ENCODE measurements around the gene TNC. TPM values are rescaled to one million over a fixed set of nuclear protein-coding genes. Genes with fewer than 3 reads are reported as not detected.

Gene TNC
- total and polyA plus RNA-seq, 4 donors = 8.5 to 1,047 (median 103) TPM

- intact Hi-C loops (cut with DNase I) = no loop called here
- Histone ChIP-seq H3K36me3 (ENCODE audit: control insufficient read depth in 1 of 2, insufficient read depth in 2 of 2, low read length in 1 of 2) (peaks cover 0 to 6% of the 10 kb centered on the region in 2 donors), H3K9me3 (ENCODE audit: control insufficient read depth, low read length) (no peaks in the 10 kb centered on the region), H3K4me3 (ENCODE audit: low read length in 2 of 2) (no peak overlapping the region), H3K27me3 (ENCODE audit: control insufficient read depth in 1 of 2, insufficient read depth in 2 of 2, low read length in 1 of 2) (no peaks in the 10 kb centered on the region), H3K4me1 (ENCODE audit: control insufficient read depth in 1 of 2, insufficient read depth in 2 of 2, low read length in 2 of 2) (no peaks in the 10 kb centered on the region), H3K27ac (ENCODE audit: low read depth in 1 of 2, low read length in 2 of 2) (no peak overlapping the region)
- no peak for ATAC-seq (ENCODE audit: low FRiP score)
- no peak for DNase-seq
- WGBS, 2 donors = 86 to 91% methylated on average over 22 of the region's 22 CpGs
Observed at GRCh38 chr9:115085773-115086377, 32.1 kb downstream of the TNC start.

GRCh38 chr9:115084709-115085108 lies 33.2 kb downstream of the TNC start:
- H3K27me3 ChIP-seq (ENCODE audit: control insufficient read depth in 1 of 2, insufficient read depth in 2 of 2, low read length in 1 of 2) = no peaks in the 10 kb centered on the region
- H3K27ac ChIP-seq (ENCODE audit: low read depth in 1 of 2, low read length in 2 of 2) = no peak overlapping the region
- peaks cover 0 to 6% of the 10 kb centered on the region in 2 donors for H3K36me3 ChIP-seq (ENCODE audit: control insufficient read depth in 1 of 2, insufficient read depth in 2 of 2, low read length in 1 of 2)

GRCh38 chr9:115084157-115084556 lies 33.8 kb downstream of the TNC start:
- peaks cover 0 to 6% of the 10 kb centered on the region in 2 donors for H3K36me3 ChIP-seq (ENCODE audit: control insufficient read depth in 1 of 2, insufficient read depth in 2 of 2, low read length in 1 of 2)

More at GRCh38 chr9:115084709-115085108, 33.2 kb downstream of the TNC start:
- intact Hi-C loops (cut with DNase I) = no loop called here
- no peak for DNase-seq
- Histone ChIP-seq H3K9me3 (ENCODE audit: control insufficient read depth, low read length) (no peaks in the 10 kb centered on the region), H3K4me3 (ENCODE audit: low read length in 2 of 2) (no peak overlapping the region), H3K4me1 (ENCODE audit: control insufficient read depth in 1 of 2, insufficient read depth in 2 of 2, low read length in 2 of 2) (no peaks in the 10 kb centered on the region)
- 88 to 93% methylated on average over 3 of the region's 3 CpGs for WGBS, 2 donors
- ATAC-seq (ENCODE audit: low FRiP score) = no peak

GRCh38 chr9:115080242-115080641 lies 37.7 kb downstream of the TNC start:
- H3K36me3 ChIP-seq (ENCODE audit: control insufficient read depth in 1 of 2, insufficient read depth in 2 of 2, low read length in 1 of 2) = peaks cover 0 to 9% of the 10 kb centered on the region in 2 donors
- ATAC-seq (ENCODE audit: low FRiP score) = no peak

More at GRCh38 chr9:115084157-115084556, 33.8 kb downstream of the TNC start:
- DNase-seq (no peak), ATAC-seq (ENCODE audit: low FRiP score) (no peak)
- intact Hi-C loops (cut with DNase I) = no loop called here
- H3K4me1 ChIP-seq (ENCODE audit: control insufficient read depth in 1 of 2, insufficient read depth in 2 of 2, low read length in 2 of 2) = no peaks in the 10 kb centered on the region
- no peaks in the 10 kb centered on the region for H3K27me3 ChIP-seq (ENCODE audit: control insufficient read depth in 1 of 2, insufficient read depth in 2 of 2, low read length in 1 of 2)
- H3K27ac ChIP-seq (ENCODE audit: low read depth in 1 of 2, low read length in 2 of 2) = no peak overlapping the region
- WGBS, 2 donors = 87 to 93% methylated on average over 12 of the region's 12 CpGs
- no peak overlapping the region for H3K4me3 ChIP-seq (ENCODE audit: low read length in 2 of 2)
- no peaks in the 10 kb centered on the region for H3K9me3 ChIP-seq (ENCODE audit: control insufficient read depth, low read length)

GRCh38 chr9:115079156-115079555 lies 38.8 kb downstream of the TNC start:
- no peak for DNase-seq
- no peaks in the 10 kb centered on the region for H3K4me1 ChIP-seq (ENCODE audit: control insufficient read depth in 1 of 2, insufficient read depth in 2 of 2, low read length in 2 of 2)
- WGBS, 2 donors = 92% methylated on average over 3 of the region's 3 CpGs
- no peak overlapping the region for H3K27ac ChIP-seq (ENCODE audit: low read depth in 1 of 2, low read length in 2 of 2)
- intact Hi-C loops (cut with DNase I) = no loop called here
- no peaks in the 10 kb centered on the region for H3K9me3 ChIP-seq (ENCODE audit: control insufficient read depth, low read length)
- H3K27me3 ChIP-seq (ENCODE audit: control insufficient read depth in 1 of 2, insufficient read depth in 2 of 2, low read length in 1 of 2) = no peaks in the 10 kb centered on the region
- peaks cover 2 to 14% of the 10 kb centered on the region in 2 donors for H3K36me3 ChIP-seq (ENCODE audit: control insufficient read depth in 1 of 2, insufficient read depth in 2 of 2, low read length in 1 of 2)
- no peak overlapping the region for H3K4me3 ChIP-seq (ENCODE audit: low read length in 2 of 2)
- no peak for ATAC-seq (ENCODE audit: low FRiP score)

More at GRCh38 chr9:115080242-115080641, 37.7 kb downstream of the TNC start:
- Histone ChIP-seq H3K4me1 (ENCODE audit: control insufficient read depth in 1 of 2, insufficient read depth in 2 of 2, low read length in 2 of 2) (no peaks in the 10 kb centered on the region), H3K27ac (ENCODE audit: low read depth in 1 of 2, low read length in 2 of 2) (no peak overlapping the region), H3K27me3 (ENCODE audit: control insufficient read depth in 1 of 2, insufficient read depth in 2 of 2, low read length in 1 of 2) (no peaks in the 10 kb centered on the region), H3K4me3 (ENCODE audit: low read length in 2 of 2) (no peak overlapping the region), H3K9me3 (ENCODE audit: control insufficient read depth, low read length) (no peaks in the 10 kb centered on the region)
- no peak for DNase-seq
- intact Hi-C loops (cut with DNase I) = no loop called here
- WGBS, 2 donors = 89 to 91% methylated on average over 3 of the region's 3 CpGs

- H3K4me1 ChIP-seq (ENCODE audit: control insufficient read depth in 1 of 2, insufficient read depth in 2 of 2, low read length in 2 of 2) = peaks cover 0 to 3% of the 10 kb centered on the region in 2 donors
- ATAC-seq (ENCODE audit: low FRiP score) (no peak), DNase-seq (no peak)
- H3K9me3 ChIP-seq (ENCODE audit: control insufficient read depth, low read length) = no peaks in the 10 kb centered on the region
- no peaks in the 10 kb centered on the region for H3K27me3 ChIP-seq (ENCODE audit: control insufficient read depth in 1 of 2, insufficient read depth in 2 of 2, low read length in 1 of 2)
- H3K4me3 ChIP-seq (ENCODE audit: low read length in 2 of 2) = no peak overlapping the region
- 92 to 97% methylated on average over 6 of the region's 6 CpGs for WGBS, 2 donors
- no peak overlapping the region for H3K27ac ChIP-seq (ENCODE audit: low read depth in 1 of 2, low read length in 2 of 2)
- peaks cover 6 to 20% of the 10 kb centered on the region in 2 donors for H3K36me3 ChIP-seq (ENCODE audit: control insufficient read depth in 1 of 2, insufficient read depth in 2 of 2, low read length in 1 of 2)
- intact Hi-C loops (cut with DNase I) = loop anchor here in 1 of 2 donors (5.0 kb wide), 1 partner anchor 34 kb away; no protein-coding TSS in a partner anchor
Observed at GRCh38 chr9:115073456-115073855, 44.5 kb downstream of the TNC start.

GRCh38 chr9:115071176-115071575 lies 46.8 kb downstream of the TNC start:
- Histone ChIP-seq H3K27ac (ENCODE audit: low read depth in 1 of 2, low read length in 2 of 2) (no peak overlapping the region), H3K9me3 (ENCODE audit: control insufficient read depth, low read length) (no peaks in the 10 kb centered on the region)
- intact Hi-C loops (cut with DNase I) = loop anchor here in 1 of 2 donors (5.0 kb wide), 1 partner anchor 36 kb away; no protein-coding TSS in a partner anchor

GRCh38 chr9:115069771-115070170 lies 48.2 kb downstream of the TNC start:
- Histone ChIP-seq H3K27ac (ENCODE audit: low read depth in 1 of 2, low read length in 2 of 2) (no peak overlapping the region), H3K9me3 (ENCODE audit: control insufficient read depth, low read length) (no peaks in the 10 kb centered on the region), H3K4me1 (ENCODE audit: control insufficient read depth in 1 of 2, insufficient read depth in 2 of 2, low read length in 2 of 2) (peaks cover 0 to 4% of the 10 kb centered on the region in 2 donors), H3K4me3 (ENCODE audit: low read length in 2 of 2) (no peak overlapping the region), H3K36me3 (ENCODE audit: control insufficient read depth in 1 of 2, insufficient read depth in 2 of 2, low read length in 1 of 2) (peaks cover 6 to 19% of the 10 kb centered on the region in 2 donors), H3K27me3 (ENCODE audit: control insufficient read depth in 1 of 2, insufficient read depth in 2 of 2, low read length in 1 of 2) (no peaks in the 10 kb centered on the region)
- ATAC-seq (ENCODE audit: low FRiP score) (no peak), DNase-seq (no peak)
- 97 to 100% methylated on average over 1 of the region's 1 CpG for WGBS, 2 donors
- intact Hi-C loops (cut with DNase I) = loop anchor here (5.0 to 10.0 kb wide), 2 partner anchors 38 to 45 kb away; partner anchors contain the start of gene TNC (in 1 of the 2)

More at GRCh38 chr9:115071176-115071575, 46.8 kb downstream of the TNC start:
- WGBS, 2 donors = 63 to 88% methylated on average over 4 of the region's 4 CpGs
- Histone ChIP-seq H3K36me3 (ENCODE audit: control insufficient read depth in 1 of 2, insufficient read depth in 2 of 2, low read length in 1 of 2) (peaks cover 6 to 24% of the 10 kb centered on the region in 2 donors), H3K27me3 (ENCODE audit: control insufficient read depth in 1 of 2, insufficient read depth in 2 of 2, low read length in 1 of 2) (no peaks in the 10 kb centered on the region), H3K4me3 (ENCODE audit: low read length in 2 of 2) (no peak overlapping the region), H3K4me1 (ENCODE audit: control insufficient read depth in 1 of 2, insufficient read depth in 2 of 2, low read length in 2 of 2) (peaks cover 0 to 4% of the 10 kb centered on the region in 2 donors)
- DNase-seq = no peak
- no peak for ATAC-seq (ENCODE audit: low FRiP score)

- no peak for DNase-seq
- Histone ChIP-seq H3K4me3 (ENCODE audit: low read length in 2 of 2) (no peak overlapping the region), H3K27ac (ENCODE audit: low read depth in 1 of 2, low read length in 2 of 2) (no peak overlapping the region), H3K4me1 (ENCODE audit: control insufficient read depth in 1 of 2, insufficient read depth in 2 of 2, low read length in 2 of 2) (peaks cover 0 to 4% of the 10 kb centered on the region in 2 donors), H3K27me3 (ENCODE audit: control insufficient read depth in 1 of 2, insufficient read depth in 2 of 2, low read length in 1 of 2) (no peaks in the 10 kb centered on the region), H3K9me3 (ENCODE audit: control insufficient read depth, low read length) (no peaks in the 10 kb centered on the region), H3K36me3 (ENCODE audit: control insufficient read depth in 1 of 2, insufficient read depth in 2 of 2, low read length in 1 of 2) (peaks cover 4 to 19% of the 10 kb centered on the region in 2 donors)
- intact Hi-C loops (cut with DNase I) = loop anchor here in 1 of 2 donors (10.0 kb wide), 1 partner anchor 45 kb away; the partner anchor contains the start of gene TNC
- 79 to 86% methylated on average over 2 of the region's 2 CpGs for WGBS, 2 donors
- ATAC-seq (ENCODE audit: low FRiP score) = no peak
Observed at GRCh38 chr9:115069302-115069701, 48.7 kb downstream of the TNC start.
